K562 treated with DMSO at 1 percent for 4 hours (cell line): ENCODE measurements around the gene CDKN2C. TPM values are rescaled to one million over a fixed set of nuclear protein-coding genes. Genes with fewer than 3 reads are reported as not detected.

Experiments
- total RNA-seq: library from RNA; unstranded; fragments of 300-600 nt; gene quantifications from 2 replicates; pipeline ENCODE4 v1.2.3, GENCODE V29; 2022; ENCODE audit not compliant: insufficient read depth

Gene CDKN2C
- 103 and 106 TPM in 2 replicates for total RNA-seq

GRCh38 chr1:50969611-50970508 is at the start of gene CDKN2C:
Gene CDKN2C (plus strand): TSS chr1:50970245. CDS start chr1:50970369, 124 bp downstream.

DNA sequence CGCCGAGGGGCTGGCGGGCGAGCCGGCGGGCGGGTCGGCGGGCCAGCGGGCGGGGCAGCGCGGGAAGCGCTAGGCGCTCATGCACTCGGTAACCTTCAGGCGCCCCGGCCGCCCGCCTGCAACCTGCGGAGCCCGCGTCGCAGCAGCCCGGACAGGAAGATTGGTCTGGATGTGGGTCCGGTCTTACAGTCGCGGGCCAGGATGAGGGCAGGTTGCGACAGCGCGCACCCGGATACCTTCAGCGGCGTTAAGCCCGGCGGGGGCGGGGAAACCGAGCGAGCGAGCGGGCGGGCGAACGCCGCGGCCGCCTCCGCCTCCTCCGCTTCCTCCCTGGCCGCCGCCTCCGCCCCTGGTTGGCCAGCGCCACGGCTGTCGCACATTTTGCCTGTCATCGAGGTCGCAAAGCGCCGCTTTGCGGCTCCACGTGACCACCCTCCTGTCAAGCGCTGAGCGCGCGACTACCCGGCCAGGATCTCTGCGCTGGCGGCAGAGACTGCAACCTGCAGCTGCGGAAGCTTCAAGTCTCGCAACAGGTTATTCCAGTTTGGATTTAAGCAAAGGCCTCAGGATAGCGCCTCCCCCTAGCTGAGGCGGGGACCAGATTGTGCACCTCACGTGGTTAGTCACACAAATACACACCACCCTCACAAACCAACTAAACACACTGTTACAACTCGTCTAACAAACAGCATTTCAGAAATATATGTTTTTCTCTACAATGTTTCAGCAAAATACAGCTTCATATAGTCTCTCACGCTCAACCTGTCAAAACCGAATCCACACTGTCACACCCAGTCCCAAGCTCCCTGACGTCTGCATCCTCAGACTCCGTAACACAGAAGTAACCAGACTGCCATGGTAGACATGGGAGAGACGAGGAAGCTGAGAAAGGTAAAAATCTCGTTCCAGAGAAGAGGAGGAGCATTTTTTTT is 9.9 kb upstream of the CDKN2C start, which contains the start of gene FAF1:
TSS of gene FAF1 (minus strand) at position 355 of the 932 bp plus-strand sequence. CDS start 456 bp downstream, outside the sequence.

Other genes with a start within 250 kb of the CDKN2C start
- 34.7 and 40.6 TPM in 2 replicates for gene FAF1, start 10.0 kb upstream of the CDKN2C start, total RNA-seq
- gene C1orf185, start 132.0 kb downstream of the CDKN2C start, total RNA-seq: not detected in 2 replicates